ENCODE measurements around the gene MRPL55. TPM values are rescaled to one million over a fixed set of nuclear protein-coding genes. Genes with fewer than 3 reads are reported as not detected.
A peak's percentile ranks its signal among the peaks of the same experiment; 100 is the strongest.

Gene MRPL55
- total RNA-seq (2014; rRNA removed), result 55.0 and 78.6 TPM in 2 replicates
- 86.5 TPM for polyA plus RNA-seq (2012)

- peak; percentile 93 for DNase-seq (ENCODE audit: low read depth)
Measured at GRCh38 chr1:228109073-228109961, at the start of gene MRPL55. MRPL55 (minus strand) TSS chr1:228109299; CDS start chr1:228108260, 1,039 bp downstream.

- DNase-seq (ENCODE audit: low read depth), result no peak
Measured at GRCh38 chr1:228158151-228159007, 49.3 kb upstream of the MRPL55 start.

- no peak for DNase-seq (ENCODE audit: low read depth)
Measured at GRCh38 chr1:228157729-228158126, 48.6 kb upstream of the MRPL55 start.

- DNase-seq (ENCODE audit: low read depth), result no peak
Measured at GRCh38 chr1:228156941-228157728, 48.0 kb upstream of the MRPL55 start.

GRCh38 chr1:228156515-228156881, 47.4 kb upstream of the MRPL55 start:
- no peak for DNase-seq (ENCODE audit: low read depth)

GRCh38 chr1:228155596-228156514, 46.8 kb upstream of the MRPL55 start:
- DNase-seq (ENCODE audit: low read depth), result no peak

GRCh38 chr1:228154670-228155571, 45.8 kb upstream of the MRPL55 start:
- no peak for DNase-seq (ENCODE audit: low read depth)

- DNase-seq (ENCODE audit: low read depth), result no peak
Measured at GRCh38 chr1:228154021-228154669, 45.0 kb upstream of the MRPL55 start.

- DNase-seq (ENCODE audit: low read depth), result no peak
Measured at GRCh38 chr1:228152918-228153258, 43.8 kb upstream of the MRPL55 start.

GRCh38 chr1:228152097-228152917, 43.2 kb upstream of the MRPL55 start:
- no peak for DNase-seq (ENCODE audit: low read depth)

GRCh38 chr1:228151180-228151925, 42.3 kb upstream of the MRPL55 start:
- DNase-seq (ENCODE audit: low read depth), result no peak

- DNase-seq (ENCODE audit: low read depth), result no peak
Measured at GRCh38 chr1:228150461-228151179, 41.5 kb upstream of the MRPL55 start.

GRCh38 chr1:228150120-228150460, 41.0 kb upstream of the MRPL55 start:
- no peak for DNase-seq (ENCODE audit: low read depth)

- DNase-seq (ENCODE audit: low read depth), result no peak
Measured at GRCh38 chr1:228149406-228150119, 40.5 kb upstream of the MRPL55 start, which contains the start of gene GJC2. GJC2 (plus strand) TSS chr1:228149930; CDS start chr1:228157759, 7,829 bp downstream.

- DNase-seq (ENCODE audit: low read depth), result no peak
Measured at GRCh38 chr1:228148935-228149405, 39.9 kb upstream of the MRPL55 start.
